ENCODE data around the gene FMNL2.

FMNL2 gene

DNA sequence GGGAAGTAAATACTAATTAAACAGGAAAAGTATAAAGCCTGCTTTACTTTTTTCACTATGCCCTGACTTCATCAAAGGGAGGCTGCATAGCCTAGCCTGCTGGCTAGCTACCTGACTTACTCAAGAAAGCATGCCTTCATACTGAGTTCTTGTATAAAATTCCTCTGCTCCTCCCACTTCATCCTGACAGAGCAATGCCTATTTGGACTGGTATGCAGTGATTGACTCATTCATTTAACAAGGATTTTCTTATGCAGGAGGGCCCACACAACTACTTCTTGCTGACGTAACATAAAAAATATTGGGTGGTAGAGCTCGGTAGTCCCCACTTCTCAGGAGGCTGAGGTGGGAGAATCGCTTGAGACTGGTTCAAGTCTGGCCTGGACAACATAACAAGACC lies 311.8 kb downstream of the FMNL2 start:
- peak; percentile 84 for DNase-seq (ENCODE audit: low spot score)

DNA sequence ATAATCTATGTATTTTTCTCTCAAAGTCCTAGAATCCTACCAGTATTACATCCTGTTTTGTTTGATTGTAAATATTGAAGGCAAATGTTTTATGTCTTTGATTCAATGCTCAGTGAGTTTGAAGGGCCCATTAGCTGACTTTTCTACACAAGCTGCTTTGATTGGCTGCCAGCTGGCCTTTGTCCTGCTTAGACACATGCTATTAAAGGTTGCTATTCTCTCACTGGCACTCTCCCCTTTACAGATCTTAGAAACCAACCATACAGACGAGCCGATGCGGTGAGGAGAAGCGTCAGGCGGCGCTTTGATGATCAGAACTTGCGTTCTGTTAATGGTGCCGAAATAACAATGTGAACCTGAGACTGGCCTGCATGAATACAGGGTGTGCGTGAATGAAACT lies 312.6 kb downstream of the FMNL2 start:
- no peak for DNase-seq (ENCODE audit: low spot score)

DNA sequence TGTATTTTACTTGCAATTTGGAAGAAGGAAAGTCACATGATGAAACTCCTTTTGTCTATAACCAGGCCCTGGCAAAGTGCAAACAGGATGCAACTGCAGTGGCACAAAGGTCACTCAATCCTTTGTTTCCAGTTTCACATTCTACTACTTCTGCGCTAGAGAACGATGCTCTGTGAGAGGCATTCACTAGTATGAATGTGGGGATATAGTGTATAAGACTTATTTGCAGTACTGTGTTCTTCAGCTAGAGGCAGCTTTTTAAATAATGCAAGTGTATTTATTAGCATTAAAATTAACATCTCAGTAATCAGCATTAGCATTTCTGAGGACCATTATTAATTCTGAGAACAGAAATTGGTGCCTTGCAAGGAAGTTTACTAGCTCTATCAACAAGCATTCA lies 313.4 kb downstream of the FMNL2 start:
- DNase-seq (ENCODE audit: low spot score) = peak; percentile 54

DNA sequence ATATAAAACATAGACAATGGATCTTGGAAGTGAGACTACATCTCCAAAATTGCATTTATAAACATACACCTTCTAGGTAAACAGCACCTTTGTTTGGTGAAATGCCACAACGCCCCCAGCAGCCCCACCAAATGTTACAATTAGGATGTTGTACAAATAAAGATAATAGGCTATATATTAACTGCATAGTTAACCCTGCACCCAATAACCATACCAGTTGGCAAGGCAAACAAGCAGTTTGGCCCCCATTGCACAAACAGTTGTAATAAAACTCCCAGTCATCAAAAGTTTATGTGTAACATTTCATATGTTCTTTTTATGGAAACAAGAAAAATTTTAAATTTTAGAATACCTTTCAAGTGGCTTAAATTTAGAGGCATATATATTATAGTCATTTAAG lies 315.0 kb downstream of the FMNL2 start:
- no peak for DNase-seq (ENCODE audit: low spot score)

DNA sequence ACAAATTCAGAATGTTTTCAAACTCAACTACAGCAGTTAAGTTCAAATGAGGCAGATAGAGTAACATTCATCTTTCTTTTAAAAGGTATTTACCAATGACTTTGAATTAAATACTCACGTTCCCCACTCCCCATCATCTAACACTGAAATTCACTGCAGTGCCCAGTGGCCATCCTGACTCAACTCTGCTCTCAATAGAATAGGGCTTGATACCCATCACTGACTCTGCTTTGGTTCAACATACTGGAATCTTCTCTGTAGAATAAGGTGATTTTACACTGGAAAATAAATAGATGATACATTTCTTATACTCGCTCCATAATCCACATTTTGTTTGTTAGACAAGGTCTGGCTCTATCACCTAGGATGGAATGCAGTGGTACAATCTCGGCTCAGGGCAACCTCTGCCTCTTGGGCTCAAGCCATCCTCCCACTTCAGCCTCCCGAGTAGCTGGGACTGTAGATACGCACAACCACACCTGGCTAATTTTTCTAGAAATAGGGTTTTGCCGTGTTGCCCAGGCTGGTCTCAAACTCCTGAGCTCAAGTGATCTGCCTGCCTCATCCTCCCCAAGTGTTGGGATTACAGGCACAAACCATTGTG lies 315.9 kb downstream of the FMNL2 start:
- no peak for DNase-seq (ENCODE audit: low spot score)

DNA sequence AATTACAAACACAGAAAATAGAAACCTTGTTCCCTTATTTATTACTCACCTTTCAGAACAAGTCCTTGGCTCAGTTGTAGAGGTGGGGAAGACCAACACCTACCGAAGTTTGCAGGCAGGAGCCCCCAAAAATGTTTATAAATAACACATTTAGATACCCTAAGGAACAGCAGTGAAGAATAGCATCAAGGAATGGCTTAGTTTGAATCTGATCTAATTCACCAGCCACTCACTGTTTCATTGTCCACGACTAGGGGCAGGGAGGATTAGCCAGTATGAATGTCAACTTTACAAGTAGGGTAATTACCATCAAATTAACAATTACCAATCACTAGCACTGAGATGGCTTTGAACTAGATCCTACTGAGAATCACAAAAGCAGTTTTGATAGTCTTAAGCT lies 316.9 kb downstream of the FMNL2 start:
- DNase-seq (ENCODE audit: low spot score) = no peak

DNA sequence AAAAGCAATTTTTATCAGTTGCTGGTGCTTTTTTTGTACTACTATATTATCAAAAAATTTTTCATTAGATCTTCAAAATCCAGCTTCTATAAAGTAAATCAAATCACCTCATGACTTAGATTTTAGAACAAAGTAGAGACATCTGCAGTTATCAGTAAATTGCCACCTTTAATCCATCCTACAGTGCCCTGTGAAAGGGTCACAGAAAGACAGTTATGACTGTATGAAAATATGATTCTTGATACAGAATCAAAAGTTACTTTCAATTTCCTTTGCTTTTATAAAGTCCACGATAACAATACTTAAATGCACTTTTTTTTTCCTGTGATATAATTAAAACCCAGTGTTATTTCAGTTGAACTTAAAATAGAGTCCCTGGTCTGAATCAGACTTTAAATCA lies 320.9 kb downstream of the FMNL2 start:
- no peak for DNase-seq (ENCODE audit: low spot score)

DNA sequence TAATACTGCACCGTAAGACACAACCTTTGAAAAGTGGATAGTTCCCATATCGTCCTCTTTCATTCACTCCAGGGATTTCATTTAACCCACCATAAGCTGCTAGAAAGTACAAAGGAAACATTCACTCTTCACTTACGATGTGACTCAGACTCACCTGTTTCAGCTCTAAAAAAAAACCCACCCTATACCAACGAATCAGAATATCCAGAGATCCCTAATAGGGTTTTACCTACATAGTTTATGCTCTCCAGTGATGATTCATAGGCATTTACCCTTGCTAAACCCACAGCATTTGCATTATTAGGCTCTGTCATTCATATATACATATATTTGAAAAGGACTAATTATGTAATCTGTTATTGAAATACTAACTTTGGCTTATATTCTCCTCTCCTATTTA lies 322.1 kb downstream of the FMNL2 start:
- DNase-seq (ENCODE audit: low spot score) = no peak

DNA sequence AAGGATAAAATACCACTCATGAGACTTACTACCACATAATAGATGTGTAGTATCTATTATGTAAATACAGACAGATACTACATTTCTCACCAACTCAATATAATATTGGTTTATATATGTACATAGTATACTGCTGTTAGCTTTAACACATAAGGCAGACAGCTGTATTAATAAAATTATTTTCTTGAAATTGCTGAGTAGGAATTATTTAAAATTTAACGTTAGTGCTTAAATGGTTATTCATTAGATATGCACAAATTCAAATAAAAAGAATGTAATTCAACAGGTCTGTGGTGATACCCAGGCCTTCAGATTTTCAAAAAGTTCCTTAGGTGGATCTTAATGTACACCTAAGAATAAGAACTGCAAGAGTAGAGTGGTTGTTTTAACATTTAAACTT lies 323.2 kb downstream of the FMNL2 start:
- DNase-seq (ENCODE audit: low spot score) = no peak

DNA sequence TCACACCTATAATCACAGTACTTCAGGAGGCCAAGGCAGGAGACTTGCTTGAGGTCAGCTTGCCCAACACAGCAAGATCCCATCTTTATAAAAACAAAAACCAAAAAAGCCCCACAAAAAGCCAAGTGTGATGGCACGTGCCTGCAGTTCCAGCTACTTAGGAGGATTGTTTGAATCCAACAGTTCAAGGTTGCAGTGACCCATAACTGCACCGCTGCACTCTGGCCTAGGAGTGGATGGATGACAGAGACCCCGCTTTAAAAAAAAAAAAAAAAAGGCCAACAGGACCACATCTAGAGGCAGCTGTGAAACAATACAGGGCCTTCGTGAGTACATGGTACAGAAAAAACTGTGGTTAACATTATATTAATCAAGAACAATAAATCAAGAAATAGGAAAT lies 326.1 kb downstream of the FMNL2 start:
- no peak for DNase-seq (ENCODE audit: low spot score)

DNA sequence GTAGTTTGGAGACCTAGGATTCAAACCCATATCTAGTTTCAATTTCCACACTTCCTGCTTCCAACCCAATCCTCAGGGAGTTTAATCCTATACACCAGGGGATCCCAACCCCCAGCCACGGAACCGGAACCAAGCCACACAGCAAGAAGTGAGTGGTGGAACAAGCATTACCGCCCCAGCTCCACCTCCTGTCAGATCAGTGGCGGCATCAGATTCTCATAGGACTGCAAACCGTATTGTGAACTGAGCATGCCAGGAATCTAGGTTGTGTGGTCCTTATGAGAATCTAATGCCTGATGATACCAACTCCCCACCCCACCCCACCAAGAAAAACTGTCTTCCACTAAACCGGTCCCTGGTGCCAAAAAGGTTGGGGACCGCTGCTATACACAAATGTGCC lies 329.8 kb downstream of the FMNL2 start:
- no peak for DNase-seq (ENCODE audit: low spot score)

DNA sequence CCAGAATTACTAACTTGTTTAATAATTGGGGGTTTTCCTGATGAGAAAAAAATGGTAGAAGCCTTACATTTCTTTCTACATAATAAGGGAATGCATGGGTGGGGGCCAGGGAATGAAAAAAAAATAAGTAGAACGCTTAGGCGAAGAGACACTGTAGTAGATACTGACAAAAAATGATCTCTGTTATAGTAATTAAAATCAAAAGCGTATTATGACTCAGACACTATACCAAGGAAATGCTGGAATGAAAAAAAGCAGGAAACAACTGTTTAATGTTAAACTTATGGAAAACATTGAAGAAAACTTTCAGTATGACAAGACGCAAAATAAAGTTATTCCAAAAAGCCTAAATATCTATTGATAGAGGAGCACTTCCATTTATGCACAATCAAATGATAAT lies 339.4 kb downstream of the FMNL2 start:
- DNase-seq (ENCODE audit: low spot score) = no peak

DNA sequence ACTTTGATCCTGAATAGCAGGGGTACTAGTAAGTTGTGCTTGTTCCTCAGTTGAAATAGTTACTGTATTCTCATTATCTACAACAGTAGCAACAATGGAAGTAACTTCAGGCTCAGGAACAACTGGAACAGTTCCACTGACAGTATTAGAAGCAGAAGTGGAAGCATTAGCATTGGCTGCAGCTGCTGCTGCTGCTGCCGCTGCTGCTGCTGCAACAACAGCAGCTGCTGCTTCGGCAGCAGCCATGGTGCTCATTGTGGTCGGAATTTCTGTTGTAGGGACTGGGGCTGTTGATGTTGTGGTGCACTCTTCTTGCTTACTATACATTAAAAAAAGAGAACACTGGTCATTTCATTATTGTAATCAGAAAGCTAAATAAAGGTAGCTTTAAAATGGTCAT lies 341.5 kb downstream of the FMNL2 start:
- no peak for DNase-seq (ENCODE audit: low spot score)

DNA sequence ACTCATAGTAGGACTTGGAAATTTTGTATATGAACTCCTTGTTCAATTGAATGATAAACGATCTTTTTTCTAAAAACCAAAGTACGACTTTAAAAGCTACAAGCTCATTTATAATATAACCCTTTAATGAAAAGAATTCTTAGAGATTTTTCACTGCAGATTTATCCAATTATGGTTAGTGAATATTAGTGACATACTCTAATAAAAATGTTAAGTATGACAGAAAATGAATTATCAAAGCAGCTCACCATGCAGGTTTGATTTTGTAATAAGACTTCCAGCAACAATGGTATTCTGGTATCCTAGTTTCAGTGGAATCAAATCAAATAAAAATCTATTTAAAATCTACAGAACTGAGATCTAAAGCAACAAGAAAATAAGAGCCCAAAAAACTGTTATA lies 343.8 kb downstream of the FMNL2 start:
- DNase-seq (ENCODE audit: low spot score) = no peak

DNA sequence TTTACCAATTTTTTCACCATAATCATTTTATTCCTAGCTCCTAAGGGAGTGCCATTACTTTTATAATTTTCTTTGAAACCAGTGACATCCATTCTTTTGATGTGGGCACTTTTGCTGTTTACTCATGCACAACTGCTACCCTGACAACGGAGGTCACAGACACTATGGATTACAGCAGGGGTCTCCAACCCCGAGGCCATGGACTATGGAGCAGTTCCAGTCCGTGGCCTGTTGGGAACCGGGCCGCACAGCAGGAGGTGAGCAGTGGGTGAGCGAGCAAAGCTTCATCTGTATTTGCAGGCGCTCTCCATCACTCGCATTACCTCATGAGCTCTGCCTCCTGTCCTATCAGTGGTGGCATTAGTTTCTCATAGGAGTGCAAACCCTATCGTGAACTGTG lies 347.7 kb downstream of the FMNL2 start:
- DNase-seq (ENCODE audit: low spot score) = no peak

DNA sequence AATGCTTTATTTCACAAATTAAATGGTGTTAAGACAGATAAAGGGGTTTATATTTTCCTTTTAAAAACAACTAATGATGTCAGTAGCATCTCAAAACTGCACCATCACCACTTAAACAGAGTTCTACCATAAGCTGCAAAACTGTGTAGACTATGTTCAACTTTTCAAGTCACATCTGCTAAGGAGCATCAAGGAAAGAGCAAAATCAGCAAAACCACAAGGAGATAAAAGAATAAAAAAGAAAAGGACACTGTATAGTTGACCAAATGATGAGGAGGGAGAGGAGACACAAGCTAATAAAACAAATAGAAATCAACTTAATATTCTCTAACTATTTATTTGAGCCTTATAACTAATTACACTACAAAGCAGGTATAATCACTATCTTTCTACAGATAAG lies 348.4 kb downstream of the FMNL2 start:
- no peak for DNase-seq (ENCODE audit: low spot score)

DNA sequence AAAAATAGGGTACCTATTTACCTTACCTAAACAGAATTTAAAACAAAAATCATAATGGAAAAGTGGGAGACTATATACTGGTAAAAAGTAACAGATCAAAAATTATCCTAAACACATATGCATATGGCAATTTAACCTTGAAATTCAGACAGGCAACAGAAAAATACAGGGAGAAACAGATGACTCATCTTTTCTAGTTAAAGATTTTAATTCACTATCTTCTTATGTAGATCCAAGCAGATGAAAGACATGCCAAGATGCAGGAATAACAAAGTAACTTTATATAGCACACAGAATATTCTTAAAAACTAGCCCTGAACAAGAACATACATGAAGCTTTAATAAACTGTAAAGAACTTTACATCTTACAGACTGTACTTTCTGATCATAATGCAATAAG lies 351.3 kb downstream of the FMNL2 start:
- DNase-seq (ENCODE audit: low spot score) = no peak

DNA sequence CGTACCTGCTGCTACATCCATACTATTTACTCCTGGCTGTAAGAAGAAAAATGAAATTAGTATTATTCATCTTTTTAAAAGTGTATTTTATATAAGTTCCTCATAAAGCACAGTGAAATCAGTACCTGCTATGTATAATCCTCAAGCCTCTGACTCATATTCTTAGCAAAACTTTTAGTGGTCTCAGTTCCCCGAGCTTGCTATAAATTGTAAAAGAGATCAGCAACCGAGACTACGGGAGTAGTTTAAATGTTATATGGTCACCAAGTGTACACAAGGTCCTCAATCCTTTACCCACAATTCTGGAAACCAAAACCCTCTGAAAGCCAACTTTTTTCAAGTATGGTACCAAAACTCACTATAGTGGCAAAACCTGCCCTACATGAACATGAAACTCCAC lies 358.1 kb downstream of the FMNL2 start:
- DNase-seq (ENCODE audit: low spot score) = no peak

DNA sequence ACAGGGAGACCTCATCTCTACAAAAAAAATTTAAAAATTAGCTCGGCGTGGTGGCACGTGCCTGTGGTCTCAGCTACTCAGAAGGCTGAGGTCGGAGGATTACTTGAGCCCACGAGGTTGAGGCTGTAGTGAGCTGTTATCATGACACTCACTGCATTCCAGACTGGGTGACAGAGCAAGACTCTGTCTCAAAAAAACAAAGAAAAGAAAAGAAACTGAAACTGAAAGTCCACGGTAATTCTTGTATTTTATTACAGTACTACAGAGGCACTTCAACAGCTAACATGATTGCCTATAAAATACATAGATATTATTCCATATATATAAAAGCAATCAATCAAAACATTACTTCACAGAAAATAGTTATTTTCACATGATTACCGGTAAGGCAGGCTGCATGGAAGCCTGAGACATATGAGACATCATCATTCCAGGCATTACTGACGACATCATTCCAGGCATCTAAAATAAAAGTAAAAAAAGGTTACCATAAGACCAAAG lies 359.2 kb downstream of the FMNL2 start:
- DNase-seq (ENCODE audit: low spot score) = peak; percentile 80

DNA sequence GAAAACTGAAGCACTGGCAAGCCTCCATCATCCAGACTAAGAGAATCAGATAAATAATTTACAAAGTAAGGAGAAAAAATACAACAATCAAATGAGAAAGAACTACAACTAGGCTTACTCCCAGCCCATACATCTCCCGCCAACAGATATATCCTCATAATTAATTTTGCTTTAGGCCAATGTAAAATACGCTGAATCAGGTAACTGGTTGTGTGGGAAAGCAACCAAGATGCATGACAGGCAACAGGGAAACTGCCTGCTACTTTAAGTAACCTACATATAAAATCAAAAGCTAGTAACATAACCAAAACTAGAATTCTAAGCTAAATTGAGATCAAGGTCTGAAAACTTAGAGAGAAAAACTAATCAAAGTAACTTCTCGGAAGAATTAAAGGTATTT lies 360.8 kb downstream of the FMNL2 start:
- DNase-seq (ENCODE audit: low spot score) = no peak

DNA sequence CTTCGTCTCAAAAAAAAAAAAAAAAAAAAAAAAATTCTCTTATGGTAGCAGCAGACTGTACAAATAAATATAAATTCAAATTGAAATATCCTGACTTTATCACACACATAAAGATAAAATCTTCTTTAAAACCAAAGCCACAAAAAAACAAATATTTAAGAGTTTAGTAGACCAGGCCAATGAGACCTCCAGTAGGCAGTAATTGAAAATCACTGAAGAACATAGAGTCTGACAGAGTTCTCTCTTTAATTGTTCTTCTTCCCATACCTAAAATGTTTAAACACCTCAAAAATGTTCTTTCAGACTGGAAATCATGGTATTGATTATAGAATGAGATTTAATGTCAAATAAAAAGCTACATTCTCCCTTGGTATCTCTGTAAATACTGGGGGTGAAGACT lies 361.5 kb downstream of the FMNL2 start:
- no peak for DNase-seq (ENCODE audit: low spot score)

Data from RKO (cell line).